Heart left ventricle (tissue), 16 donors: Measurements from ENCODE around the gene PIGZ. TPM values are rescaled to one million over a fixed set of nuclear protein-coding genes. Genes with fewer than 3 reads are reported as not detected.

Experiments used
- ATAC-seq, 4 donors: fragments of 200-7000 bp; cut with Tn5 transposase; one replicate each; pipeline ENCODE4 v1.9.1; 2020 to 2022; ENCODE audit warnings: moderate library complexity in 4 of 4, mild to moderate bottlenecking in 3 of 4, moderate number of reproducible peaks in 1 of 4
- DNase-seq, 5 donors: peaks; one replicate each; pipeline ENCODE4 v3.0.0-alpha.2; 2020
- H3K27ac ChIP-seq, 12 donors: fragments of 200-600 bp; sonication (generic) in 4 of 12; one replicate each; pipeline versions ENCODE4 v1.5.0 to v1.8.0; 2016 to 2022; ENCODE audit warnings: mild to moderate bottlenecking in 2 of 12
- H3K27me3 ChIP-seq, 9 donors: fragments of 200-600 bp; sonication (generic) in 2 of 9; one replicate each; pipeline versions ENCODE4 v1.5.1 to v1.8.0; 2016 to 2022; ENCODE audit warnings: mild to moderate bottlenecking in 3 of 9
- H3K36me3 ChIP-seq, 9 donors: fragments of 200-600 bp; sonication (generic) in 2 of 9; one replicate each; pipeline versions ENCODE4 v1.5.0 to v1.8.0; 2018 to 2022; ENCODE audit warnings: mild to moderate bottlenecking in 2 of 9
- H3K4me1 ChIP-seq, 12 donors: fragments of 200-600 bp; sonication (generic) in 4 of 12; one replicate each; pipeline versions ENCODE4 v1.5.0 to v1.8.0; 2016 to 2022; ENCODE audit warnings: mild to moderate bottlenecking in 3 of 12
- H3K4me3 ChIP-seq, 12 donors: fragments of 200-600 bp; sonication (generic) in 4 of 12; one replicate each; pipeline versions ENCODE4 v1.5.0 to v1.8.0; 2017 to 2022; ENCODE audit warnings: mild to moderate bottlenecking in 9 of 12, moderate library complexity in 4 of 12
- H3K9me3 ChIP-seq, 12 donors: fragments of 200-600 bp; sonication (generic) in 4 of 12; one replicate each; pipeline versions ENCODE4 v1.5.0 to v1.8.0; 2016 to 2022; ENCODE audit warnings: mild to moderate bottlenecking in 1 of 12
- POLR2A ChIP-seq, 2 donors: fragments of 450-650 bp; IDR thresholded peaks; one replicate each; pipeline ENCODE4 v1.6.1; 2017; ENCODE audit warnings: antibody characterized with exemption in 2 of 2, mild to moderate bottlenecking in 2 of 2, moderate library complexity in 2 of 2
- WGBS, 4 donors: extraction: QIAGEN DNeasy Blood & Tissue Kit in 2 of 4; methylation state at CpG; one replicate each; pipeline versions ENCODE4 v1.1.5 to v1.1.7; 2013 to 2018; 5-methylcytosine and 5-hydroxymethylcytosine counted together
- intact Hi-C, 10 donors: fragments of 100-400 bp; cut with DNase I; formaldehyde crosslinking; loops; one replicate each; pipeline versions ENCODE4 v1.11.1 to v1.14.2; 2022
- polyA plus RNA-seq, 2 donors: library from polyadenylated mRNA; stranded (reverse); fragments of 200-250 nt; gene quantifications; one replicate each; pipeline ENCODE4 v1.2.3, GENCODE V29; 2013
- total RNA-seq, 9 donors: library from RNA; depleted of rRNA in 2 of 9; stranded (reverse); fragments of >200 nt in 2 of 9; fragmentation: NEBNext Ultra II Directional in 3 of 9; extraction: Animal tissue kit (Norgen Biotek cat#: 25700) in 3 of 9; gene quantifications; one replicate each; pipeline versions ENCODE4 v1.1.0 to v1.2.4, GENCODE V29; 2016 to 2023
- TF ChIP-seq, protein P1 (sequence below), 12 donors: fragments of 200-600 bp; sonication (generic) in 4 of 12; IDR thresholded peaks; one replicate each; pipeline versions ENCODE4 v1.5.0 to v1.8.0; 2018 to 2022; ENCODE audit warnings: antibody characterized with exemption in 12 of 12, mild to moderate bottlenecking in 5 of 12
- donor health status: ischemic (EF 13 %, LVEDD 7.1; RV severe dilation, severe dysfunction).
- donor health status: healthy with polysubstance abuse.
- donor health status: DM: no; HTN: yes; CAD: no.
- donor health status: DM: no; HTN: no; CAD: no.
- donor health status: ischemic (EF 25% LVEDD 6.9; RV normal size, moderate dysfunction).
- donor health status: ischemic (EF 25% LVEDD 5.7; RV mildly dilated, moderate dysfunction).
- donor health status: healthy.
- donor health status: DM: yes; HTN: yes; CAD: no.
- donor health status: ischemic (EF 35%, LVEDD 5.7; RV mildly dilated, moderate dysfunction).
- donor health status: nonischemic (EF 11% LVEDD 7.7; RV severe dilation, severe dysfunction).
- donor health status: DM: yes; HTN: yes; CAD: no.
- donor health status: PGD.
- donor health status: ischemic (EF 29% LVEDD 5.4; RV normal size, mild dysfunction).
- donor health status: nonischemic (EF 23%, LVEDD 6.1; RV moderate dilation, normal function).

The PIGZ gene
- total and polyA plus RNA-seq, 11 donors = 2.3 to 8.0 (median 5.9) TPM

DNA sequence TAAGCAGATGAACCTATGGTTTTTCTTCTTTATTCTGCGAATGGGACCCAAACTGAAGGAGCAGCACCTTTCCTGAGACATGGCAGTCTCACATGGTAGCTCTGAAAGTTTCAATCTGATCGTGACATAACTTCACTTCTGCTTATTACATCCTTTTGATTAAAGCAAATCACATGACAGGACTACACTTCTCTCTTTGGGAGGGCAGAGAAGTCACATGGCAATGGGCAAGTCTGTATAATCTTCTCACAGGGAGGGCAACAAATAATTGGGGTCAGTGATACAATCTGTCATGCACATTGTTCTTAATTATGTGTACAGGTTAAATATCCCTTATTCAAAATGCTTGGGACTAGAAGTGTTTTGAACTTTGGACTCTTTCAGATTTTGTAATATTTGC lies 47.9 kb downstream of the PIGZ start:
- Histone ChIP-seq H3K27me3 (no peaks in the 10 kb centered on the region), H3K36me3 (peaks cover 0 to 52% (median 43%) of the 10 kb centered on the region in 9 donors), H3K4me1 (peaks cover 0 to 10% (median 0%) of the 10 kb centered on the region in 12 donors), H3K27ac (peak overlapping the region in 1 of 12 donors; percentile 38), H3K9me3 (peaks cover 0 to 14% (median 0%) of the 10 kb centered on the region in 12 donors), H3K4me3 (no peak overlapping the region)
- ATAC-seq (peak in 1 of 4 donors; percentile 48), DNase-seq (no peak)
- intact Hi-C loops = no loop called here
- TF ChIP-seq POLR2A (IDR thresholded peaks at IDR 0.05) = no peak
- TF ChIP-seq, protein P1, sequence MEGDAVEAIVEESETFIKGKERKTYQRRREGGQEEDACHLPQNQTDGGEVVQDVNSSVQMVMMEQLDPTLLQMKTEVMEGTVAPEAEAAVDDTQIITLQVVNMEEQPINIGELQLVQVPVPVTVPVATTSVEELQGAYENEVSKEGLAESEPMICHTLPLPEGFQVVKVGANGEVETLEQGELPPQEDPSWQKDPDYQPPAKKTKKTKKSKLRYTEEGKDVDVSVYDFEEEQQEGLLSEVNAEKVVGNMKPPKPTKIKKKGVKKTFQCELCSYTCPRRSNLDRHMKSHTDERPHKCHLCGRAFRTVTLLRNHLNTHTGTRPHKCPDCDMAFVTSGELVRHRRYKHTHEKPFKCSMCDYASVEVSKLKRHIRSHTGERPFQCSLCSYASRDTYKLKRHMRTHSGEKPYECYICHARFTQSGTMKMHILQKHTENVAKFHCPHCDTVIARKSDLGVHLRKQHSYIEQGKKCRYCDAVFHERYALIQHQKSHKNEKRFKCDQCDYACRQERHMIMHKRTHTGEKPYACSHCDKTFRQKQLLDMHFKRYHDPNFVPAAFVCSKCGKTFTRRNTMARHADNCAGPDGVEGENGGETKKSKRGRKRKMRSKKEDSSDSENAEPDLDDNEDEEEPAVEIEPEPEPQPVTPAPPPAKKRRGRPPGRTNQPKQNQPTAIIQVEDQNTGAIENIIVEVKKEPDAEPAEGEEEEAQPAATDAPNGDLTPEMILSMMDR (IDR thresholded peaks at IDR 0.05) = no peak
- 51 to 74% (median 61%) methylated on average over 2 of the region's 2 CpGs for WGBS, 4 donors

DNA sequence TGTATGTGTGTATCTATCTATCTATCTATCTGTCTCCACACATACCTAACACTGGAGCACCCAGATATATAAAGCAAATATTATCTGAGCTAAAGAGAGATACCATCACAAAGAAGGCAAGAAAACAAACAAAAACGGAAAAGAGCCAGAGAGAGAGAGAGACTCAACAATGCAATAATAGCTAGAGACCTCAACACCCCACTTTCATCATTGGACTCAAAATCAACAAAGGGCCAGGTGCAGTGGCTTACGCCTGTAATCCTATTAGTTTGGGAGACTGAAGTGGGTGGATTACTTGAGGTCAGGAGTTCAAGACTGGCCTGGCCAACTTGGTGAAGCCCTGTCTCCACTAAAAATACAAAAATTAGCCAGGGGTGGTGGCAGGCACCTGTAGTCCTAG lies 49.7 kb downstream of the PIGZ start:
- no peak overlapping the region for H3K27ac ChIP-seq
- no peaks in the 10 kb centered on the region for H3K27me3 ChIP-seq
- peaks cover 0 to 51% (median 38%) of the 10 kb centered on the region in 9 donors for H3K36me3 ChIP-seq
- peaks cover 0 to 14% (median 0%) of the 10 kb centered on the region in 12 donors for H3K9me3 ChIP-seq
- H3K4me1 ChIP-seq = peaks cover 0 to 10% (median 0%) of the 10 kb centered on the region in 12 donors
- no peak for DNase-seq
- 87 to 95% (median 89%) methylated on average over 2 of the region's 2 CpGs for WGBS, 4 donors
- intact Hi-C loops = no loop called here
- no peak overlapping the region for H3K4me3 ChIP-seq
- no peak for TF ChIP-seq POLR2A (IDR thresholded peaks at IDR 0.05)
- TF ChIP-seq, protein P1 (IDR thresholded peaks at IDR 0.05) = no peak
- ATAC-seq = no peak

- no peak for TF ChIP-seq POLR2A (IDR thresholded peaks at IDR 0.05)
- TF ChIP-seq, protein P1 (IDR thresholded peaks at IDR 0.05) = no peak
- H3K4me3 ChIP-seq = no peak overlapping the region
- intact Hi-C loops = no loop called here
- H3K27me3 ChIP-seq = no peaks in the 10 kb centered on the region
- H3K4me1 ChIP-seq = peaks cover 0 to 10% (median 0%) of the 10 kb centered on the region in 12 donors
- H3K9me3 ChIP-seq = peaks cover 0 to 14% (median 0%) of the 10 kb centered on the region in 12 donors
- no peak for ATAC-seq
- 97 to 99% (median 98%) methylated on average over 3 of the region's 3 CpGs for WGBS, 4 donors
- no peak overlapping the region for H3K27ac ChIP-seq
- no peak for DNase-seq
- H3K36me3 ChIP-seq = peaks cover 0 to 33% (median 19%) of the 10 kb centered on the region in 9 donors
Measured at GRCh38 chr3:196916995-196917394, 51.6 kb downstream of the PIGZ start.

GRCh38 chr3:196916221-196916620 lies 52.4 kb downstream of the PIGZ start:
- 97 to 100% (median 100%) methylated on average over 1 of the region's 1 CpG for WGBS, 4 donors
- TF ChIP-seq, protein P1 (IDR thresholded peaks at IDR 0.05) = no peak
- TF ChIP-seq POLR2A (IDR thresholded peaks at IDR 0.05) = no peak
- DNase-seq (no peak), ATAC-seq (no peak)
- Histone ChIP-seq H3K27ac (no peak overlapping the region), H3K36me3 (peaks cover 0 to 30% (median 19%) of the 10 kb centered on the region in 9 donors), H3K9me3 (peaks cover 0 to 14% (median 0%) of the 10 kb centered on the region in 12 donors), H3K4me3 (no peak overlapping the region), H3K27me3 (no peaks in the 10 kb centered on the region), H3K4me1 (peaks cover 0 to 10% (median 0%) of the 10 kb centered on the region in 12 donors)
- intact Hi-C loops = no loop called here
